ENCODE results near the gene CD274. TPM values are rescaled to one million over a fixed set of nuclear protein-coding genes. Genes with fewer than 3 reads are reported as not detected.

The CD274 gene
- polyA plus RNA-seq, 1 donor from 2014 or later: 0.16 TPM

DNA sequence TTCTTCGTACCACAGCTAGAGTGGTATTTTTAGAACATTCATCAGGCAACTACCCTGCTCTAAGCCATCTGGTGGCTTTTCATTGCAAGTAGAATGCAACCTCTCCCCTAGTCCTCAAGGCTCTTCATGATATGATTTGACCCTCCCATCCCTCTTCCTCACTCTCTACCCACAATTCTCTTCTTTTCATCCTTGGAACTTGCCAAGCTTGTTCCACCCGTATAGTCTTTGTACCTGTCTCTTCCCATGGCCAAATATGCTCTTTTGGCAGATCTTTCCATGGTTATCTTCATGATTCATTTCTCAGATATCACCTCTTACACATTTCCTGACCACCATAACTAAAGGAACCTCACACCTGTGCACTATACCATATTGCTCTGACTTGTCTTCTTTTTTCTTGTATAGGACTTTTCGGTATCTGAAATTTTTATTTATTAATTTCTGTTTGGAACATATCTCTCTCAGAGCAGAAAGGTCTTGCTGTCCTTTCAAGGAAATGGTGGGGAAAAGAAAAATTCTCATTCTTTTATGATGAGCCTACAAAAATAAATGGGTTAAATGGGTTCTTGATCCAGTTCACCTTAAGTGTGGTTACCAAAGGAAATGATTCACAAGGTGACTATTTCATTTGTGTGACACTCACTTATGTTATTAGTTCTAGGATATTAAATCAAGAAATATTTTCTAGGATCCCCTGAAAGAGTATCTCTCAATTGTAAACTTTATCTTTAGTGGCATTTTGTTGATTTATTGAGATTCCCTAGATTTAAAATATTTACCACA is 3.7 kb upstream of the CD274 start:
- Histone ChIP-seq H2AFZ (ENCODE audit: low read depth, low read length) (no peak overlapping the region), H3K9me2 (ENCODE audit: insufficient read depth, low read length) (no peaks in the 10 kb centered on the region), H3K4me3 (ENCODE audit: low read length) (no peak overlapping the region)

GRCh38 chr9:5447337-5447736 is 3.0 kb upstream of the CD274 start:
- Histone ChIP-seq H3K4me2 (ENCODE audit: low read length) (no peak overlapping the region), H3K9me2 (ENCODE audit: insufficient read depth, low read length) (no peaks in the 10 kb centered on the region), H3K79me2 (replicated peaks; ENCODE audit: insufficient read depth, low read length) (no peaks in the 10 kb centered on the region), H3K27me3 (ENCODE audit: insufficient read depth, low read depth, low read length) (no peaks in the 10 kb centered on the region), H2AFZ (ENCODE audit: low read depth, low read length) (no peak overlapping the region), H3K9me3 (ENCODE audit: low read length) (no peaks in the 10 kb centered on the region), H3K4me3 (ENCODE audit: low read length) (no peak overlapping the region), H4K20me1 (ENCODE audit: insufficient read depth) (no peaks in the 10 kb centered on the region), H3F3A (ENCODE audit: insufficient read depth, low read length, poor library complexity, severe bottlenecking) (no peaks in the 10 kb centered on the region), H3K36me3 (ENCODE audit: insufficient read depth, low read length) (no peaks in the 10 kb centered on the region), H3K9ac (ENCODE audit: low read length) (no peak overlapping the region), H3K27ac (ENCODE audit: low read length) (no peak overlapping the region)
- TF ChIP-seq EZH2 (IDR thresholded peaks at IDR 0.05; ENCODE audit: borderline replicate concordance, insufficient read depth, low read length, poor library complexity, severe bottlenecking): no peak
- TF ChIP-seq POLR2AphosphoS5 (IDR thresholded peaks at IDR 0.05): no peak
- no peak for TF ChIP-seq TAF1 (IDR thresholded peaks at IDR 0.05; ENCODE audit: low read depth)
- no peak for TF ChIP-seq EP300 (conservative IDR thresholded peaks at IDR 0.05; ENCODE audit: poor library complexity, severe bottlenecking)
- no peak for TF ChIP-seq SMC3 (conservative IDR thresholded peaks at IDR 0.05; ENCODE audit: poor library complexity)
- TF ChIP-seq, protein P1, sequence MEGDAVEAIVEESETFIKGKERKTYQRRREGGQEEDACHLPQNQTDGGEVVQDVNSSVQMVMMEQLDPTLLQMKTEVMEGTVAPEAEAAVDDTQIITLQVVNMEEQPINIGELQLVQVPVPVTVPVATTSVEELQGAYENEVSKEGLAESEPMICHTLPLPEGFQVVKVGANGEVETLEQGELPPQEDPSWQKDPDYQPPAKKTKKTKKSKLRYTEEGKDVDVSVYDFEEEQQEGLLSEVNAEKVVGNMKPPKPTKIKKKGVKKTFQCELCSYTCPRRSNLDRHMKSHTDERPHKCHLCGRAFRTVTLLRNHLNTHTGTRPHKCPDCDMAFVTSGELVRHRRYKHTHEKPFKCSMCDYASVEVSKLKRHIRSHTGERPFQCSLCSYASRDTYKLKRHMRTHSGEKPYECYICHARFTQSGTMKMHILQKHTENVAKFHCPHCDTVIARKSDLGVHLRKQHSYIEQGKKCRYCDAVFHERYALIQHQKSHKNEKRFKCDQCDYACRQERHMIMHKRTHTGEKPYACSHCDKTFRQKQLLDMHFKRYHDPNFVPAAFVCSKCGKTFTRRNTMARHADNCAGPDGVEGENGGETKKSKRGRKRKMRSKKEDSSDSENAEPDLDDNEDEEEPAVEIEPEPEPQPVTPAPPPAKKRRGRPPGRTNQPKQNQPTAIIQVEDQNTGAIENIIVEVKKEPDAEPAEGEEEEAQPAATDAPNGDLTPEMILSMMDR (IDR thresholded peaks at IDR 0.05; ENCODE audit: poor library complexity, severe bottlenecking): no peak
- TF ChIP-seq RAD21 (conservative IDR thresholded peaks at IDR 0.05): no peak
- no peak for TF ChIP-seq REST (IDR thresholded peaks at IDR 0.05; ENCODE audit: borderline replicate concordance)
- no peak for TF ChIP-seq MXI1 (conservative IDR thresholded peaks at IDR 0.05; ENCODE audit: poor library complexity, severe bottlenecking)

More for the DNA sequence above, 3.7 kb upstream of the CD274 start:
- Histone ChIP-seq H3K27ac (ENCODE audit: low read length) (no peak overlapping the region), H3K36me3 (ENCODE audit: insufficient read depth, low read length) (no peaks in the 10 kb centered on the region), H3K9me3 (ENCODE audit: low read length) (no peaks in the 10 kb centered on the region), H3K9ac (ENCODE audit: low read length) (no peak overlapping the region), H3K27me3 (ENCODE audit: insufficient read depth, low read depth, low read length) (no peaks in the 10 kb centered on the region), H3F3A (ENCODE audit: insufficient read depth, low read length, poor library complexity, severe bottlenecking) (no peaks in the 10 kb centered on the region), H3K79me2 (replicated peaks; ENCODE audit: insufficient read depth, low read length) (no peaks in the 10 kb centered on the region), H4K20me1 (ENCODE audit: insufficient read depth) (no peaks in the 10 kb centered on the region), H3K4me2 (ENCODE audit: low read length) (no peak overlapping the region)
- no peak for TF ChIP-seq EP300 (conservative IDR thresholded peaks at IDR 0.05; ENCODE audit: poor library complexity, severe bottlenecking)
- TF ChIP-seq, protein P1 (IDR thresholded peaks at IDR 0.05; ENCODE audit: poor library complexity, severe bottlenecking): no peak

All from neural cell (in vitro differentiated cells).